Measurements from ENCODE around the gene BTNL9.
"Not testable (repeated sequence)": the region's sequence is repeated elsewhere in the genome, so short reads cannot be mapped to it uniquely, and the experiment has no call there.

BTNL9 gene

GRCh38 chr5:181043285-181044092 lies 3.4 kb downstream of the BTNL9 start:
- DNase-seq, result no peak

DNA sequence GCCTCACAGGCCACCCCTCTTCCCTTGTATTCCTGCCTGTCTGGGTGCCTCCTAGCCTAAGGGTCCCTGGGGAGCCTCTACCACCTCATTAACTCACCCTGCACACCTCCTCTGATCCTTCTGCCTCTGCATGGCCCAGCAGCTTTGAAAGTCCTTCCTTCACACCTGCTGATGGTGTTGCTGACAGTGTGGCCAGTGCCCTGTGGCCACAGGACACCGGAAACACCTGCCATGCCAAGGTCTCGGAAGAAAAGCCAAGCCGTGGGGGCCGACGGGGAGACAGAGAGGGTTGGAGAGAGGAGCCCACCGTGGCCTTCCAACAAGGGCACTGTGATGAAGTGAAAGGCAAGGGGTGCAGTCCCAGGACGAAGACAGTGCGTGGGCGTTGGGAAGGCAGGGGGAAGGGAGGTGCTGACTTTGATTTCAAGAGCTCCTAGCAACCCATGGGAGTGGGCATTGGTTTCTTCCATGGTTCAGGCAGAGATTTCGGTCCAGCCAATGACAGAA lies 4.1 kb downstream of the BTNL9 start:
- no peak for DNase-seq

DNA sequence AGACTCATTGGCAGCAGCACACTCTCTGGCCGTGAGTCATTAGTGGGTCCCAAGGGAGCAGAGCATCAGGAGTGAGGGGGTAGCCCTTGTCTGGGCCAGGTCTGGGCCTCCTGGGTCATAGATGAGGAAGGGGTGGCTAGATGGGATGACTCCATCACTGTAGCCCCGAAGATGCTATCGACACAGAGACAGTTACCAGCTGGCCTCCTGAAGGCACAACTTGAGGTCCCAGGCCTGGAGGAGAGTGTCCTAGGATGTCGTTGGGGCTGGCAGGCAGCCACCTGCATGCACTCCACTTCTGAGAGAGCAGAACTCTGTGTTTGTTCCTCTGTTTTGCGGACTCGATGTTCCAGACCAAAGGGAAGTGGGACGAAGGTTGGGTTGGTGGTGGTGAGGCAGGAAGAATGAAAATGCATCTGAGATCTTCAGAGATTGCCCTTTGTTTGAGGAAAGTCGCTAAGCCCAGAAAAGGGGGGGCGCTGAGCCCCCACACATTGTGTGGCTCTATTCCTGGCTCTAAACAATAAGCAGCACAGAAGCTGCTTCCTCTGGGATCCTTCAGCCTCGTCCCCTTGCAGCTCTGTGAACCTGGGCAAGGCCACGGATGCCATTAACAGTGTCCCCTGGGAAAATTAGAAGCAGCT lies 4.7 kb downstream of the BTNL9 start:
- no peak for DNase-seq

- no peak for DNase-seq
Measured at GRCh38 chr5:181045316-181045715, 5.2 kb downstream of the BTNL9 start.

DNA sequence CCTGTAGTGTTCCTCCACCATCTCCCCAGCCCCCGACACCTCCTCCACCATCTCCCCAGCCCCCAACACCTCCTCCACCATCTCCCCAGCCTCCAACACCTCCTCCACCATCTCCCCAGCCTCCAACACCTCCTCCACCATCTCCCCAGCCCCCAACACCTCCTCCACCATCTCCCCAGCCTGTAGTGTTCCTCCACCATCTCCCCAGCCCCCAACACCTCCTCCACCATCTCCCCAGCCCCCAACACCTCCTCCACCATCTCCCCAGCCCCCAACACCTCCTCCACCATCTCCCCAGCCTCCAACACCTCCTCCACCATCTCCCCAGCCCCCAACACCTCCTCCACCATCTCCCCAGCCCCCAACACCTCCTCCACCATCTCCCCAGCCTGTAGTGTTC lies 5.8 kb downstream of the BTNL9 start:
- DNase-seq, result not testable (repeated sequence)

- no peak for DNase-seq
Measured at GRCh38 chr5:181047288-181047687, 7.2 kb downstream of the BTNL9 start.

DNA sequence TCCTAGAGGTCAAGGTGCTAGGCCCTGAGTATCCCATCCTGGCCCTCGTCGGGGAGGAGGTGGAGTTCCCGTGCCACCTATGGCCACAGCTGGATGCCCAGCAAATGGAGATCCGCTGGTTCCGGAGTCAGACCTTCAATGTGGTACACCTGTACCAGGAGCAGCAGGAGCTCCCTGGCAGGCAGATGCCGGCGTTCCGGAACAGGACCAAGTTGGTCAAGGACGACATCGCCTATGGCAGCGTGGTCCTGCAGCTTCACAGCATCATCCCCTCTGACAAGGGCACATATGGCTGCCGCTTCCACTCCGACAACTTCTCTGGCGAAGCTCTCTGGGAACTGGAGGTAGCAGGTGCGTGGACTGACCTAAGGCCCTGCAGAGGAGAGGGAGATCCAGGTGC lies 7.9 kb downstream of the BTNL9 start:
- no peak for DNase-seq

GRCh38 chr5:181050016-181050415 lies 9.9 kb downstream of the BTNL9 start:
- DNase-seq, result no peak

GRCh38 chr5:181051841-181052671 lies 12.0 kb downstream of the BTNL9 start:
- DNase-seq, result no peak

- DNase-seq, result peak; percentile 14
Measured at GRCh38 chr5:181052672-181053487, 12.8 kb downstream of the BTNL9 start.

DNA sequence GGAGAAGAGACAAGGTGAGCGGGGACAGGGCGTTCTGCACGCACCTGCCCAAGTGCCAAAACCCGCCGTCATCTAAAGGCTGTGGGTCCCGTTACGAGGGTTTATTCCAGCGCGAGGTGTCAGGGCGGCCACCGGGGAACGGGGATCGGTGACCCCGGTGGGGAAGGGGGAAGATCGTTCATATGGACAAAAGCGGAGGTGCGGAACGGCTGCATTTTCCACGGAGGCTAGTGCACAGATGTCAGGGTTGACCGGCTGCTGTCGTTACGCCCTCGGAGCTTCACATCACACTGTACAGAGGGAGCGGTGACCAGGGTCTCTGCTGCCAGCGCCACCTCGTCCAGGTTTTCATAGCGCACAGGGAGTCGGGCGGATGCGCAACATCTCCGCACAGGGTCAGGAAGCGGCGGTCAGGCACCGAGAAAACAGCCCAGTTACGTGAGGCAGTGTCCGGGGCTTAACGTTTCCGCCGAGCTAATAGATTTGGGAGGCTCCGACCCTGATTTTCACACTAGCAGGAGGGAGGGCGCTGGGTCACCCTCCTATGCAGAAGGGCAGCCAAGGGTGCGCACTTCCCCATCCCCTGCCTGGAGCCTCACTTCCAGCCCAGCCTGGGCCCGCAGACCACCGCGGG lies 13.5 kb downstream of the BTNL9 start:
- DNase-seq, result no peak

GRCh38 chr5:181054138-181054537 lies 14.1 kb downstream of the BTNL9 start:
- DNase-seq, result no peak

DNA sequence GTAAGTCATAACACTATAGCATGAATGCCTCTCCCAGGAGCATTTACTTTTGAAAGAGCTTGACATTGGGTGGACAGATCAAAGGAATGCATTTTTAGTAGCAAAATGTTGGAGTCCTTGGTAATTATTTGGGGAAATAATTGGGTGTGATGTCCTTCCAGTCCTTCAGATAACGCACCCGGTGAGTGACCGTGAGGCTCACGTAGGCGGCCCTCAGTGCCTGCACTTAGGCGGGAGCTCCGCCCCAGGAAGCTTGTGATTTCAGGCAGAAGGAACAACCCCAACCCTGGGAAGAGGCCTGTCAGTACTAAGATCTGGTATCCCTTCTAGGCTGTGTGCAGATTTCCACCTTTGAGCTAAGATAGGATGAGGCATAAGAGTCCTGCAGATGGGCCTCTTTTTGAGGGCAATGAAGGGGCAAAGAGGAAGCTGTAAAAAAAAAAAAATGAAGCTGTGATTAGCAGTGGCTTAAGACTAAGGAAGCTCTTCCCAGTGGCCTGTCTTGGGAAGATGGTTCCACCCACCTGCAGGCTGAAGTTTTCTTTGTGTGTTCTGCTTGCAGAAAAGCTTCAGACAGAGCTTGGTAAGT lies 14.9 kb downstream of the BTNL9 start:
- no peak for DNase-seq

DNA sequence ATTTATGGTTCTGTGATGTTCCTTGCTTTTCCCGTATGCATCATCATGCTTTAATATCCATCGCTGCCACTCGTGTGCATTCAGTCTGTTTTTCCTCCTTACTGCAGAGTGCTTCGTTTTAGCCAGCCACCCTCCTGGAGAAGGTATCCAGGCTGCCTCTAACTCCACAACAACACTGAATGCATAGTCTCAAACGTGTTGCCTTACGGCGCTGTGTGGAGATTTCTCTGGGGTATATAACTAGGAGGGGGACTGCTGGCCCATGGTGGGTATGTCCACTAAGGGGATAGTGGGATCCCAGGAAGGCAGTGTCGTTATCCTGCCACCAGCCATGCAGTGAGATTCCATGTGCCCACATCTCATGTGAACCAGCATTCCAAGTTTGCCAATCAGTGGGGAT lies 16.4 kb downstream of the BTNL9 start:
- no peak for DNase-seq

DNA sequence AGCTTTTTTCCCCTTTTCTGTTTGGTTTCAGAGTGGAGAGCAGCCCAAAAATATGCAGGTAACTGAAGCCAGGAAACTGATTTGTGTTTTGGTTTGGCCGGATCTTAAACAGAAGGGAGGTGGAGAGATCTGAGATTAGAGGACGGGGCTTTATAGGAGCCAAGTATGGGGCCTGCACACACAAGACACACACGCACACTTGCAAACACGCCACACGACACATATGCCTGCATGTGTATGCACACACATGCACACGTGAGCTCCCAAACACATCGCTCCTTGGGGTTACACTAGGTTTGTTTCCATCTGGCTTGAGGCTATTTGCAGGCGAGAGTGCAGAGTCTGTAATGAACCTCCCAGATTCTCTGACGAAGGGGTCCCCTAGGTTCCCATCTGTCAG lies 18.3 kb downstream of the BTNL9 start:
- DNase-seq, result no peak

- no peak for DNase-seq
Measured at GRCh38 chr5:181058786-181059296, 18.8 kb downstream of the BTNL9 start.

GRCh38 chr5:181059297-181060230 lies 19.5 kb downstream of the BTNL9 start:
- DNase-seq, result no peak

DNA sequence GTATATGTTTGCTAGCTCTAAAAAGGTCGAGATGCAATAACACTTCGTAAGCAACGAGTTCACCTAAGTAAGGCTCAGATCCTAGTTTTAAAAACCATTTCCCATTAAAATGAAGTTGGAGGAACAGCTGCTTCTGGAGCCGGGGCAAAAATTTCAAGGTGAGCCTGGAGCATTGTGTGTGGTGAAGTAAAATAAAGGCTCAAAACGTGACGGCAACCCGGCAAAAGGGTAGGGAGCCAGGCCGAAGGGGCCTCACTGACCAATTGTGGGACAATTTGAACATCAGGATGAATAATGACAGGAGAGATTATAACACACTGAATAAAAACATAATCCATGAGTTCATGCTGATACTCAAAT lies 20.1 kb downstream of the BTNL9 start:
- no peak for DNase-seq

DNA sequence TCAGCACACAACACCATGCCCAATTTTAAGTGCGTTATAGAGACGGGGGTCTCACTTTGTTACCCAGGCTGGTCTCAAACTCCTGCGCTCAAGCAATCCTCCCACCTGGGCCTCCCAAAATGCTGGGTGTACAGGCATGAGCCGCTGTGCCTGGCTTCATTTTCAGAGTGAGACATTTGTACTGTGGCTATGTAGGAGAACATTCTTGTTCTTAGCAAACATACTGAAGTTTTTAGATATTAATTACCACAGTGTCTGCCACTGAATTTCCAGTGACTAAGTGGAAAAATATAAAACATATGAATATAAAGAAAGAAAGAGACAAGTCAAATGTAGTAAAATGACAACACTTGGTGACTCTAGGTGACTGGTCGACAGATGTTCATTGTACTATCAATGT lies 20.9 kb downstream of the BTNL9 start:
- no peak for DNase-seq

DNA sequence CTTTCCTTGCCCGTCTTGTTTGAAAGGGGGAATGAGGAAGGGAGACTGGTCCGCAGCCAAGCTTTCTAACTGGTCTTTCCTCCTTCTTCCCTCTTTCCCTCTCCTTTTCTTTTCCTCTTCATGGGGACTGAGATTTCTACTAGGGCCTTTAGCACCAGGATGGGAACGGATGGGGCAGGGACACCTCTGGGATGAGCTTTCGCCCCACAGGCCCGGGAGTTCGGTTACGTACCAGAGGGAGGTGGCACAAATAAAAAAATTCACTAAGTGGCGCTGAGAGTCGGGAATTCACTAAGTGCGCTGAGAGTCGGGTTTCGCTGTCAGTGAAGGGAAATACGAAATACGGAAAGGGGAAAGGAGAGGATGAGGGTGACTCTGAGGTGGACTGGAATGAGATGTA lies 21.6 kb downstream of the BTNL9 start:
- no peak for DNase-seq

Data from CD4-positive, alpha-beta T cell treated with Interleukin-17A for 4 hours (primary cell).